Upper lobe of right lung (tissue), 1 donor: ENCODE results near the gene DMAC2L. TPM values are rescaled to one million over a fixed set of nuclear protein-coding genes. Genes with fewer than 3 reads are reported as not detected.

Source experiments
- ATAC-seq: fragments of 200-7000 bp; cut with Tn5 transposase; one replicate; pipeline ENCODE4 v1.9.1; 2020; ENCODE audit warnings: mild to moderate bottlenecking, moderate library complexity
- DNase-seq: peaks from one replicate; pipeline ENCODE4 v3.0.0-alpha.2; 2020
- H3K27ac ChIP-seq: fragments of 200-600 bp; one replicate; pipeline ENCODE4 v1.8.0; 2022
- H3K27me3 ChIP-seq: fragments of 200-600 bp; one replicate; pipeline ENCODE4 v1.8.0; 2022; ENCODE audit warnings: mild to moderate bottlenecking
- H3K36me3 ChIP-seq: fragments of 200-600 bp; one replicate; pipeline ENCODE4 v1.8.0; 2022
- H3K4me1 ChIP-seq: fragments of 200-600 bp; one replicate; pipeline ENCODE4 v1.8.0; 2022
- H3K4me3 ChIP-seq: fragments of 200-600 bp; one replicate; pipeline ENCODE4 v1.8.0; 2022; ENCODE audit warnings: mild to moderate bottlenecking
- H3K9me3 ChIP-seq: fragments of 200-600 bp; one replicate; pipeline ENCODE4 v1.8.0; 2022
- CTCF ChIP-seq: fragments of 200-600 bp; IDR thresholded peaks from one replicate; pipeline ENCODE4 v1.8.0; 2022; ENCODE audit warnings: antibody characterized with exemption
- intact Hi-C: fragments of 100-400 bp; cut with DNase I; formaldehyde crosslinking; loops from one replicate; pipeline ENCODE4 v1.11.0; 2022
- total RNA-seq: library from RNA; stranded (reverse); fragmentation: NEBNext Ultra II Directional; extraction: Animal tissue kit (Norgen Biotek cat#: 25700); gene quantifications from one replicate; pipeline ENCODE4 v1.2.1, GENCODE V29; 2021
- donor health status: DM: no; HTN: yes; CAD: no; lungs with severe emphysema.

The DMAC2L gene
- total RNA-seq, 1 donor from 2014 or later = 16.0 TPM

DNA sequence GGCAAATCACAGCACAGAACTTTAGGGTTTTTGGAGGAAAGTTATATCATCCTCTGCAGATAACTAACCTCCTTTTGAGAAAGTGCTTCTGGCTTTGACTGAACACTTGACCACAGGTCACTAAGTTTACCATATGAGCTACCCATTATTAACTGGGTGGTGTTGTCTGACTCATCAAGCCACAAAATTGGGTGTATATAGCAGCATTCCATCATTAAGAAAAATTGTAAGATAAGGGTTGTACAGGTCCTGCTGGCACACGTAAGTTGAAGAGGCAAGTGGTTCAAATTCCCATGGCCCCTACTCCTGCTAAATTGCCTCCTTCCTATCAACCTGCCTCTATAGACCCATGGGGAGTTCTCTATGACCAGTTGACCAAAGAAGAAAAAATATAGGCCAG, 39.6 kb upstream of the DMAC2L start:
- no peak overlapping the region for H3K4me3 ChIP-seq
- intact Hi-C loops = no loop called here
- H3K27me3 ChIP-seq = no peaks in the 10 kb centered on the region
- H3K27ac ChIP-seq = no peak overlapping the region
- DNase-seq = no peak
- H3K36me3 ChIP-seq = peaks cover under 1% of the 10 kb centered on the region
- H3K9me3 ChIP-seq = no peaks in the 10 kb centered on the region
- ATAC-seq = no peak
- no peaks in the 10 kb centered on the region for H3K4me1 ChIP-seq
- TF ChIP-seq CTCF = no peak

DNA sequence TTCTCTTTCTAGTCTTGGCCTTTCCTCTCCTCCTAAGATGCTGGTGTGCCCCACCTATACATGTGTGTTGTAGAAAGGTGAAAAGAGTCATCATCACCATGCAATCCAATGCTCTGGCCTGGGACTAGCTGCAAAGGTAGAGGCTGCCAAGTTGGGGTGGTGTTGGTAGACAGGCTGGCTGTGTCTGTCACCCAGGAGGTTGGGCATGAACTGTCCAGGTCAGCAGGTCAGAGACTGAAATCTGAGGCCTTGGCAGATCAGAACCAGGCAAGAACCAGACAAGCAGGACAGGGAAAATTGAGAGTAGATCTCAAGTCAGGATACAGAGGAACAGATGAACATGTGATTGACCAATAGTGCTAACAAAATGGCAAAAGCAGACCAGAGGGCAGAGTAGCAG, 26.3 kb upstream of the DMAC2L start:
- Histone ChIP-seq H3K27me3 (no peaks in the 10 kb centered on the region), H3K4me1 (no peaks in the 10 kb centered on the region), H3K27ac (no peak overlapping the region), H3K36me3 (no peaks in the 10 kb centered on the region), H3K9me3 (no peaks in the 10 kb centered on the region), H3K4me3 (no peak overlapping the region)
- ATAC-seq (no peak), DNase-seq (no peak)
- no peak for TF ChIP-seq CTCF
- intact Hi-C loops = no loop called here

DNA sequence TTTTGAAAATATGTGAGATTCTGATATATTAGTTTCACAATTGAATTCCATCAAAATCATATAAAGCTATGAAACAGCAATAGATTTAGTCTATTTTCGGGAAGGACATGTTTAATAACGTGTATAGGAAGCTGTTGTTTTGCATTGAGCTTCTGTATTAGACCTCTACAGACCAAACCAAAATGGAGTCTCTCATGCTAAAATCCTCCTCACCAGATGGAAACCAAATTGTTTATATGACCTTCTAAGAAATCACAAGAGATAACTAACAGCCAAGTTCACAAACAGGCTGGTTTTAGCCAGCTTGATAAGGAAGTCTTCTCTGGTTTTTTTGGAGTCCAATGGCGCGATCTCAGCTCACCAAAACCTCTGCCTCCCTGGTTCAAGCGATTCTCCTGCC, 24.0 kb upstream of the DMAC2L start:
- DNase-seq = no peak
- H3K4me3 ChIP-seq = no peak overlapping the region
- H3K27me3 ChIP-seq = no peaks in the 10 kb centered on the region
- no peak for ATAC-seq
- no peak overlapping the region for H3K27ac ChIP-seq
- no peaks in the 10 kb centered on the region for H3K4me1 ChIP-seq
- H3K9me3 ChIP-seq = no peaks in the 10 kb centered on the region
- TF ChIP-seq CTCF = no peak
- no peaks in the 10 kb centered on the region for H3K36me3 ChIP-seq
- intact Hi-C loops = no loop called here

- Histone ChIP-seq H3K36me3 (no peaks in the 10 kb centered on the region), H3K27me3 (no peaks in the 10 kb centered on the region), H3K9me3 (no peaks in the 10 kb centered on the region), H3K4me3 (no peak overlapping the region), H3K27ac (no peak overlapping the region), H3K4me1 (no peaks in the 10 kb centered on the region)
- ATAC-seq = no peak
- no peak for DNase-seq
- TF ChIP-seq CTCF = no peak
- intact Hi-C loops = no loop called here
Observed at GRCh38 chr14:50290306-50290705, 21.8 kb upstream of the DMAC2L start.

DNA sequence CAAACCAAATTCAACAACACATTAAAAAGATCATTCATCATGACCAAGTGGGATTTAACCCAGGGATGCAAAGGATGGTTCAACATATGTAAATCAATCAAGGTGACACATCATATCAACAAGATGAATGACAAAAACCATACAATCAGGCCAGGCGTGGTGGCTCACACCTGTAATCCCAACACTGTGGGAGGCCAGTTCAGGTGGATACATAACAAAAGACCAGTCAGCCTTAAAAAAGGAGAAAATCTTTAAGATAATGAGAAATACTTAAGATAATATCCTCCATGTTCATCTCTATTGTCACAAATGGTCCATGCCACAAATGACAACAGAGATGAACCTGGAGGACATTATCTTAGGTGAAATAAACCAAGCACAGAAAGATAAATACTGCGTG, 12.5 kb upstream of the DMAC2L start:
- TF ChIP-seq CTCF = no peak
- Histone ChIP-seq H3K27me3 (no peaks in the 10 kb centered on the region), H3K36me3 (no peaks in the 10 kb centered on the region), H3K4me1 (peaks cover 9% of the 10 kb centered on the region), H3K4me3 (no peak overlapping the region), H3K27ac (no peak overlapping the region), H3K9me3 (no peaks in the 10 kb centered on the region)
- no peak for ATAC-seq
- intact Hi-C loops = no loop called here
- DNase-seq = no peak

DNA sequence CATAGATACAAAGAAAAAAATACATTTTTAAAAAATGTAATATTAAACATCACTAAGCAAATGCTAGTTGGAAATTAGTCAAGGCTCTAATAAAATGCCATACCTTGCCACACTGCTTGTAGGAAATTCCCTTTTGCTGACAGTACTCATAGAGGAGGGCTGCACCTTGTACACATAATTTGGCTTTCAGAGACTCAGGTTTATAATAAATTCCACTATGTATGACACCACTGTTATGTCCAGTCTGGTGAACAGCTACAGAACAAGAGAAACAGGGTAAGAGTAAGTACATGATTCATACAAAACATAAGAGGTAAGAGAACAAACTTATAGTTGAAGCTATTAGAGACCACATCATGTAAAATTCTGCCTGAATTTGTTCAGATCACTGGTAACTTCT, 10.2 kb upstream of the DMAC2L start:
- Histone ChIP-seq H3K27ac (no peak overlapping the region), H3K27me3 (no peaks in the 10 kb centered on the region), H3K36me3 (no peaks in the 10 kb centered on the region), H3K4me3 (no peak overlapping the region), H3K9me3 (no peaks in the 10 kb centered on the region), H3K4me1 (peaks cover 9% of the 10 kb centered on the region)
- DNase-seq (no peak), ATAC-seq (no peak)
- intact Hi-C loops = no loop called here
- TF ChIP-seq CTCF = no peak
